Right lung (tissue), 5 donors: ENCODE data around the gene SURF1. TPM values are rescaled to one million over a fixed set of nuclear protein-coding genes. Genes with fewer than 3 reads are reported as not detected.
"Not testable (repeated sequence)": the region's sequence is repeated elsewhere in the genome, so short reads cannot be mapped to it uniquely, and the experiment has no call there.

Experiments
- DNase-seq, 2 donors: peaks; one replicate each; pipeline ENCODE4 v3.0.0-alpha.2; 2013
- polyA plus RNA-seq, 5 donors: library from polyadenylated mRNA; unstranded; fragments of 120-200 nt; gene quantifications; one replicate each; pipeline versions ENCODE4 v1.2.1 to v1.2.3, GENCODE V29; 2013; ENCODE audit warnings: inconsistent platforms in 1 of 5, low replicate concordance in 1 of 5; ENCODE audit not compliant: insufficient read length in 5 of 5, insufficient read depth in 1 of 5

The SURF1 gene
- polyA plus RNA-seq, 5 donors = 25.8 to 35.0 (median 32.3) TPM

GRCh38 chr9:133323211-133323610, 33.1 kb downstream of the SURF1 start:
- no peak for DNase-seq

- no peak for DNase-seq
Observed at GRCh38 chr9:133322701-133323100, 33.6 kb downstream of the SURF1 start.

GRCh38 chr9:133321411-133321935, 34.8 kb downstream of the SURF1 start:
- DNase-seq = no peak

- DNase-seq = no peak
Observed at GRCh38 chr9:133320421-133320881, 35.8 kb downstream of the SURF1 start.

- DNase-seq = not testable (repeated sequence)
Observed at GRCh38 chr9:133317551-133317950, 38.7 kb downstream of the SURF1 start.

GRCh38 chr9:133315997-133316396, 40.3 kb downstream of the SURF1 start:
- DNase-seq = no peak

- no peak for DNase-seq
Observed at GRCh38 chr9:133309608-133310007, 46.7 kb downstream of the SURF1 start.

GRCh38 chr9:133307301-133307700, 49.0 kb downstream of the SURF1 start:
- no peak for DNase-seq

- DNase-seq = no peak
Observed at GRCh38 chr9:133306242-133307204, 49.8 kb downstream of the SURF1 start.

GRCh38 chr9:133305731-133306130, 50.6 kb downstream of the SURF1 start:
- DNase-seq = no peak

- no peak for DNase-seq
Observed at GRCh38 chr9:133304477-133305377, 51.6 kb downstream of the SURF1 start.

GRCh38 chr9:133304158-133304470, 52.2 kb downstream of the SURF1 start:
- no peak for DNase-seq

- DNase-seq = no peak
Observed at GRCh38 chr9:133303266-133304157, 52.8 kb downstream of the SURF1 start.

Other genes starting within 250 kb of the SURF1 start
- 10 to 100 TPM; 39.2 to 53.3 (median 47.0) TPM for gene RALGDS, start 235.2 kb downstream of the SURF1 start, polyA plus RNA-seq
- 1 to 10 TPM; 2.9 to 6.0 (median 4.0) TPM for gene GBGT1, start 192.6 kb downstream of the SURF1 start, polyA plus RNA-seq
- not detected for gene OBP2B, start 147.2 kb downstream of the SURF1 start, polyA plus RNA-seq
- gene ABO, start 81.3 kb downstream of the SURF1 start, polyA plus RNA-seq = 1 to 10 TPM; 3.9 to 7.2 (median 5.1) TPM
- 10 to 100 TPM; 20.7 to 33.5 (median 27.1) TPM for gene SURF6, start 20.3 kb downstream of the SURF1 start, polyA plus RNA-seq
- 10 to 100 TPM; 20.0 to 29.5 (median 25.4) TPM for gene MED22, start 8.4 kb downstream of the SURF1 start, polyA plus RNA-seq
- 1,000 to 10,000 TPM; 2,763 to 3,382 (median 3,157) TPM for gene RPL7A, start 8.3 kb downstream of the SURF1 start, polyA plus RNA-seq
- 10 to 100 TPM; 14.8 to 24.5 (median 15.6) TPM for gene SURF2, start 63 bp upstream of the SURF1 start, polyA plus RNA-seq
- gene SURF4, start 19.6 kb upstream of the SURF1 start, polyA plus RNA-seq = 100 to 1,000 TPM; 103 to 152 (median 120) TPM
- 1 to 10 TPM; 2.6 to 4.9 (median 3.5) TPM for gene STKLD1, start 19.9 kb upstream of the SURF1 start, polyA plus RNA-seq
- 10 to 100 TPM; 23.0 to 31.4 (median 29.3) TPM for gene REXO4, start 61.5 kb upstream of the SURF1 start, polyA plus RNA-seq
- 10 to 100 TPM in 1 of 5 donors, 1 to 10 TPM in 4; 5.3 to 10.3 (median 8.5) TPM for gene ADAMTS13, start 65.9 kb upstream of the SURF1 start, polyA plus RNA-seq
- gene CACFD1, start 103.5 kb upstream of the SURF1 start, polyA plus RNA-seq = 10 to 100 TPM; 14.0 to 35.6 (median 22.3) TPM
- 1 to 10 TPM; 1.8 to 5.9 (median 2.8) TPM for gene SLC2A6, start 122.6 kb upstream of the SURF1 start, polyA plus RNA-seq
- gene MYMK, start 168.5 kb upstream of the SURF1 start, polyA plus RNA-seq = 1 to 10 TPM in 1 of 5 donors, under 1 TPM in 2, not detected in 2; 0.31 to 3.5 (median 0.37) TPM
- gene ADAMTSL2, start 178.2 kb upstream of the SURF1 start, polyA plus RNA-seq = 10 to 100 TPM in 2 of 5 donors, 1 to 10 TPM in 3; 6.3 to 20.3 (median 9.3) TPM